PC-9 (cell line): ENCODE measurements around the gene SLC38A10.

Experiments
- EZH2 ChIP-seq: fragments of 200-600 bp; sonication (generic); IDR thresholded peaks from 2 replicates; pipeline ENCODE4 v1.8.0; 2017; ENCODE audit warnings: antibody characterized with exemption, low read depth
- TF ChIP-seq, protein P1 (sequence below): fragments of 200-600 bp; sonication (generic); conservative IDR thresholded peaks from 2 replicates; pipeline ENCODE4 v1.6.1; 2017; ENCODE audit warnings: mixed run types, antibody characterized with exemption, mild to moderate bottlenecking, moderate library complexity

DNA sequence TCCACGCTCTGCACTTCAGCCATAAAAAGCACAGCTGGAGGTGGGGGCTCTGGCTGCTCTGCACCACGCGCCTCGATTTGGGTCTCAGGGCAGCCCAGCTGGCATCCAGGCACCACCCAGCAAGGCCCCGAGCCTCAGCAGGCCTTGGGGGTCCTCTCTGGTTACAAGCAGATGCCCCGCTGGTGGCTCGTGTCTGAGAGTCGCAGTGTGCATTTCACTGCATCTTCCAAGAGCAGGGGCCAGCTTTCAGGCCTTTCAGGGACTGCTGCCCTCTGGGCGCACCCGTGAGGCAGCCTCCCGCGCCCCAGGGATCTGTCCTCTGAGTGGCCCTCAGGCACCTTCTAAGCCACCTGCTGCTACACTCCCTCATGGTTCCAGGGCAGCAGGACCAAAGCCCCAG, 30.5 kb downstream of the SLC38A10 start:
- TF ChIP-seq, protein P1, sequence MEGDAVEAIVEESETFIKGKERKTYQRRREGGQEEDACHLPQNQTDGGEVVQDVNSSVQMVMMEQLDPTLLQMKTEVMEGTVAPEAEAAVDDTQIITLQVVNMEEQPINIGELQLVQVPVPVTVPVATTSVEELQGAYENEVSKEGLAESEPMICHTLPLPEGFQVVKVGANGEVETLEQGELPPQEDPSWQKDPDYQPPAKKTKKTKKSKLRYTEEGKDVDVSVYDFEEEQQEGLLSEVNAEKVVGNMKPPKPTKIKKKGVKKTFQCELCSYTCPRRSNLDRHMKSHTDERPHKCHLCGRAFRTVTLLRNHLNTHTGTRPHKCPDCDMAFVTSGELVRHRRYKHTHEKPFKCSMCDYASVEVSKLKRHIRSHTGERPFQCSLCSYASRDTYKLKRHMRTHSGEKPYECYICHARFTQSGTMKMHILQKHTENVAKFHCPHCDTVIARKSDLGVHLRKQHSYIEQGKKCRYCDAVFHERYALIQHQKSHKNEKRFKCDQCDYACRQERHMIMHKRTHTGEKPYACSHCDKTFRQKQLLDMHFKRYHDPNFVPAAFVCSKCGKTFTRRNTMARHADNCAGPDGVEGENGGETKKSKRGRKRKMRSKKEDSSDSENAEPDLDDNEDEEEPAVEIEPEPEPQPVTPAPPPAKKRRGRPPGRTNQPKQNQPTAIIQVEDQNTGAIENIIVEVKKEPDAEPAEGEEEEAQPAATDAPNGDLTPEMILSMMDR, result no peak
- no peak for TF ChIP-seq EZH2
